C1 segment of cervical spinal cord (tissue), 14 donors: ENCODE results near the gene CORO1C.
"Not testable (repeated sequence)": the region's sequence is repeated elsewhere in the genome, so short reads cannot be mapped to it uniquely, and the experiment has no call there.

ENCODE experiments used
- DNase-seq, 14 donors: peaks; one replicate each; lab custom pipeline; 2025; lab: John Stamatoyannopoulos, UW

CORO1C gene

DNA sequence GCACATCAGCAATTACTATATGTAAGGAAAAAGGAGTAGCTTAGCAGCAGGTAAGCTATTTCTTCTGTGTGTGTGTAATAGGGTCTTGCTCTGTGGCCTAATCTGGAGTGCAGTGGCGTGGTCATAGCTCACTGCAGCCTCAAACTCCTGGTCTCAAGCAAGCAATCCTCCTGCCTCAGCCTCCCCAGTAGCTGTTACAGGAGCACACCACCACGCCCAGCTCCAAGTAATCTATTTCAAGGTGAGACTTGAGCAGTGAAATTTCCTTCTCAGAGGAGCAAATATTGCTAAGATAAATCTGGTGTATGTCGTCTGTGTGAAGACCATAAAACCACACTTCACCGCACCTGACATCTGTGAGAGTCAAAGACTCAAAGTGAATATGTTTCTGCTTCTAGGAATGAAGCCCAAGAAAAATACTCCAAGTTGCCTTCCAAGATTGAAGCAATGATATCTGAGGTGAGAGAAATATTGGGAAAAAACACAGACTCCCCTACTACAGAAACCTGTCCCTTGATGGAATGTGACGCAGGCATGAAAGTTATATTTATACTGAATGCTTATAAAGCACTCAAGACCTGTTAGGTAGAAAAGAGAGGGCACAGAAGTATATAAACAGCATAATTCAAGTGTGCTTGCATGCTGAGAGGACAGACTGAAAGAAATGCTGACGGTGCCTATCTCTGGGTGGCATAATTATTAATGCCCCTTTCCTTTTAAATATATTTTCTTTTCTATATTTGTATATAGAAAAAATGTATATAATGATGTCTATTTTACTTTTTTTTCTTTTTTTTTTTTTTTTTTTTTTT lies 95.1 kb downstream of the CORO1C start:
- DNase-seq: no peak

DNA sequence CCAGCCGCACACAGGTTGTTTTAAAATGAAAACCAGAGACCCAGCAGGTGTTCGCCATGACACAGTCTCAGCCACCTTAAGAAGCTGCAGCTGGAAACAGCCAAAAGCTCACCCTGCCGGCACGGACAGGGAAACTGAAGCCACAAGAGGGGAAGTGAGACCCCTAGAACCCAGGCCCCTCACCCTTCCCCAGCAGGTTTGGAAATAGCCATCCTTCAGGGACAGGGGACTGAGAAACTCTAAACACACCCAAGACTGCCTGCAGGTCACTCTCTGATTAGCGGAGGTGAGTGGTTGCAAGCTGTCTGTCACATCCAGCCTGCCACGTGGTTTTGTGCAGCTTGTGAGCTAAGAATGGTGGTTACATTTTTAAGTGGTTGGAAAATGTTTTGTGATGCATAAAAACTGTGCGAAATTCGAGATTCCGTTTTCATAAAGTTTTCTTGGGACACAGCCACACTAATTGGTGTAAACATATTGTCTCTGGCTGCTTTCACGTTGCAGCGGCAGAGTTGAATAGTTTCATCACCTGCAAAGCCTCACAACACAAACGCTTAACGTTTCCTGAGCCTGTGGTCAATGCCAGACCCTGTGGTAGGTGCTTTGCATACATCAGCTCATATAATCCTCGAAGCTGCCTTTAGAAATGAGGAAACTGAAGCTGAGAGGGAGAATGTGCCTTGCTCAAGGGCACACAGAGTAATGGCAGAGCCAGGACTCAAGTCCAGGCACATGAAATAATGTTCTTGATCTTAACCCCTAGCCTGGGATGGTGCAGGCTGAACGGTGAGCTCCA lies 95.9 kb downstream of the CORO1C start:
- no peak for DNase-seq

DNA sequence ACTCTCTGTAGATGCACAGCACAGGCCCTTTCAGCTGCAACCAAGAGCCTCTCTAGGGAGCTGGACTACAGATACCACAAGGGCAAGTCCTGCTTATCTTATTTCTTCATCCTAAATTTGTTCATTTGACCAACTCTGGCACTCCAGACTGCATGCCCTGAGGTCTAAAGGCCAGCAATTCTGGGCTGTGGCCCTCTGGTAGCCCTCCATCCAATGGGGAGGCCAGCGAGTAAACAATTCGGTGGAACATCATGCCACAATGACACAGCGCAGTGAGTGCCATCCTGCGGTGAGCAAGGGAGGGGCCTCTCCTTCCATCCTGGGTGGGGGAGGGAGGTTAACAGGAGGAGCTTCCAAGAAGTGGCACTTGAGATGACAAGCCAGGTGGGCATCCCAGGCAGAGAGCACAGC lies 97.0 kb downstream of the CORO1C start:
- peak in 3 of 14 donors; percentile 15 to 30 (median 22) for DNase-seq

DNA sequence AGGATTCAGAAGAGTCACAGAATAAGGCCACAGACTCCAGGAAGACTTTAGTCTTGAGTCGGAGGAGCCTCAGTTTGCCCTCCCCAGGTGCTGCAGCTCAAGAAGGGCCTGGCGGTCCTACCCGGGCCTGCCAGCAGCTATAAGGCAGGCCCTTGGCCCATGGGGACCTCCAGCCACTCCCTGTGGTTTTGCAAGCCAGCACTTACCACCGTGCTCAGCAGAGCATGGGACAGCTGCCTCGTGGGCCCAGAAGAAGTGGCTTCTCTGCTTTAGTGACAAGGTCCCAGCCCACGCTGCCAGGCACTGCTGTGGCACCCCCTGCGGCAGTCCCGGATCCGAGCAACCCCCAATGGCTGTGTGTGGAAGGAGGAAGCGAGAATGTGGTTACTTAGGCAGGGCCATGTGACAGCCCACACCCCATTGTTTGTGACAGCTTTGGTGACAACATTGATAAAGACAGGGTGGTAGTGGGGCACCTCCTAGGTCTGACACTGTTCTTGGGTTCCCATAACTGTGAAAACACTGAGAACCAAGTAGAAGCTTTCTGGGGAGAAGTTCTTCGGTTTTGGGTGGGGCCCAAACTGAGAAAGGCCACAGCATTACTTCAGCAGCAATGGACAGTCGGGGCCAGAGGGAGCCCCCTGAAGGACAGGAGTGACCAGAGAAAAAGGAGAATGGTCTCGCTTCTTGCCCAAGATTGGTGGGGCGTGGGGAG lies 97.6 kb downstream of the CORO1C start, which contains the start of gene SELPLG:
Gene SELPLG (minus strand): TSS at position 361 of the 715 bp plus-strand sequence. CDS start 9,587 bp downstream, outside the sequence.
- DNase-seq: peak in 9 of 14 donors; percentile 27 to 65 (median 51)

DNA sequence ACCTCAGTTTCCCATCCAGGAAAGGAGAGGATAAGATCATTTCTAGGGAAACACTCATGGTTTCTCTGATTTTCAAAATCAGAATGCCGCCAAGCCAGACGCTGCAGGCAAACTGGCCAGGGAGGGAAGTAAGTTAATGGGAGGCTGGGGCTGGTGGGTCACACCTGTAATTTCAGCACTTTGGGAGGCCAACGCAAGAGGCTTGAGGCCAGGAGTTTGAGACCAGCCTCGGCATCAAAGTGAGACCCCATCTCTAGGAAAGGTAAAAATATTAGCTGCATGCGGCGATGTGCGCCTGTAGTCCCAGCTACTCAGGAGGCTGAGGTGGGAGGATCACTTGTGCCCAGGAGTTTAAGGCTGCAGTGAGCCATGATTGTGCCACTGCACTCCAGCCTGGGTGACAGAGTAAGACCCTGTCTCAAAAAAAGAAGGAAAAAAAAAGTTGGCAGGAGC lies 98.2 kb downstream of the CORO1C start:
- no peak for DNase-seq

DNA sequence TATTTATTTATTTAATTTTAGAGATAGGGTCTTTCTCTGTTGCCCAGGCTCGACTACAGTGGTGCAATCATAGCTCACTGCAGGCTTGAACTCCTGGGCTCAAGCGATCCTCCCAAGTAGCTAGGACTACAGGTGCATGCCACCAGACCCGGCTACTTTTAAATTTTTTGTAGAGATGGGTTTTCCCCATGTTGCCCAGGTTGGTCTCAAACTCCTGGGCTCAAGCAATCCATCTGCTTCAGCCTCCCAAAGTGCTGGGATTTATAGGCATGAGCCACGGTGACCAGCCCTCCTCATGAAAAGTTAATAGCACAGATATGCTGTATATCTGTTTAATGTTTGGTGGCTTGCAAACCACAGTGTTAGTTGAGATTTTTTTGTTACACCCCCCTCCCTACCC lies 100.1 kb downstream of the CORO1C start:
- not testable (repeated sequence) for DNase-seq

DNA sequence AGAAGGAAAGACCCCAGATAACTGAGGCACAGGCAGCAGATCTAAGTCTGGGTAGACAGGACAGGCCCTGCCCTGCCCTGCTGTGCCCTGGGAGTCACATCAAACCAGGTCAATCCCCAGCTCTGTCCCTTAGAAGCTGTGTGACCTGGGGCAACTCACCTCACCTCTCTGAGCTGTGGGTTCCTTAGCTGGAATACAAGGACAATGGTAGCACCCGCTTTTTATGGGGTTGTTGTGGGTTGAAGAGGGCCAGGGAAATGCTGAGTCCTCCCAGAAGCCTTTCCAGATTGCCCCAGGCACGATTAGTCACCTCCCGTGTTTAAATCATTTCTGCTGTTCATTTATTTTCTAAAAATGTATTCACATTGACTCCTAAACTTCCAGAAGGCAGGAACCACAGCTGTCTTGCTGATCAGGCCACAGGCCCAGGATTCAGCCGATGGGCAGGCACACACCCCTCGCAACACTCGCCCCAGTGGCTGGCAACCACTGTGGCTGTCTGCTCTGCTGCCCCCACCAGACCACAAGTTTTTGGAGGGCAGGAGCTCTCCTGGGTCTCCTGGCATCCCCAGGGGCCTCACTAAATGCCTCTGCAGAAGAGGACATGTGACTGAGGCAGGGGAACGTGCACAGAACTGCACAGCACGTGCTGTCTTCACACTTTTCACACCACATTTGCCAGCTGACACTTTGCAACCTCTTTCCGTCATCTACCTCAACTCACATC lies 100.7 kb downstream of the CORO1C start:
- no peak for DNase-seq

DNA sequence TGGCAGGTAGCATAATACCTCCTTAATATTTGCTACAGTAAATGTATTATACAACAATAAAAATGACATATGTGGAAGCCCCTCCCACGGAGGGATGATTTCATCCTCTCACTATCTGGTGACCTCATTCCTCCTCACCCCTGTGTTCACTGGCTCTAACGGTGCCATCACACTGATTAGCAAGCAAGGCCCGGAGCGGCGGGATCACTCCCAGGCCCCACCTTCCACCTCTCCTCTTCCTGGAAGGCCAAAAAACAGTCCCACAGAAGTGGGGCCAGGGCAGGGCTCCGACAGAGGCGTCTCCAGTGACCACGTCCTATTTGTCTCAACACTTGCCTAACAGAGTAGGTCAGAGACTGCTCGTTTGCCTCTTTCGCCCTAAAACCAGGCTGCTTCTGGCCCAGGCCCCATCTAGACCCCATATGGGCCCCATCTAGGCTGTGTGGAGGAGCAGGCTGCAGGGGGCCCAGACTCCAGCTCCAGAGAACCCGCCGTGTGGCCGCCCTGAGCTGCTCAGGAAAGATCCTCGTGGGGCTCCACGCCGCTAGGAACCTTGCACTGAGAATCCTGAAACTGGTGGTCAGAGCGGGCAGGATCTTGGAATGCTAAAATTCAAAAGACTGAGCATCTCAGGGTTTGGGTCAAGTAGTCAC lies 101.4 kb downstream of the CORO1C start:
- peak in 1 of 14 donors; percentile 18 for DNase-seq

DNA sequence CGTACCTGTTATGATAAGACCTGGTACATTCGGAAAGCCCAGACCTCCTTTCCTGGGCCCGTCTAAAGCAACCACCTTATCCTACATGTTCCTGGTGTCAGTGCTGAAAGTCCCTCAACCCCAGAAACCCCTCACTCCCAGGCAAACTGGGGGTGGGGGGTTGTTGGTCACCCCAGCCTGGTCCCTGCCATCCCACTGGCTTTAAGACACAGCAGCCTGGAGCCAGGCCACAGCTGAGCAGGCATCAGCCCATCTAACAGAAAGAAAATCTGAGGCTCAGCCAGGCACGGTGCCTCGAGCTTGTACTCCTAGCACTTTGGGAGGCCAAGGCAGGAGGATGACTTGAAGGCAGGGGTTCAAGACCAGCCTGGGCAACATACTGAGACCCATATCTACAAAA lies 102.2 kb downstream of the CORO1C start:
- DNase-seq: no peak

DNA sequence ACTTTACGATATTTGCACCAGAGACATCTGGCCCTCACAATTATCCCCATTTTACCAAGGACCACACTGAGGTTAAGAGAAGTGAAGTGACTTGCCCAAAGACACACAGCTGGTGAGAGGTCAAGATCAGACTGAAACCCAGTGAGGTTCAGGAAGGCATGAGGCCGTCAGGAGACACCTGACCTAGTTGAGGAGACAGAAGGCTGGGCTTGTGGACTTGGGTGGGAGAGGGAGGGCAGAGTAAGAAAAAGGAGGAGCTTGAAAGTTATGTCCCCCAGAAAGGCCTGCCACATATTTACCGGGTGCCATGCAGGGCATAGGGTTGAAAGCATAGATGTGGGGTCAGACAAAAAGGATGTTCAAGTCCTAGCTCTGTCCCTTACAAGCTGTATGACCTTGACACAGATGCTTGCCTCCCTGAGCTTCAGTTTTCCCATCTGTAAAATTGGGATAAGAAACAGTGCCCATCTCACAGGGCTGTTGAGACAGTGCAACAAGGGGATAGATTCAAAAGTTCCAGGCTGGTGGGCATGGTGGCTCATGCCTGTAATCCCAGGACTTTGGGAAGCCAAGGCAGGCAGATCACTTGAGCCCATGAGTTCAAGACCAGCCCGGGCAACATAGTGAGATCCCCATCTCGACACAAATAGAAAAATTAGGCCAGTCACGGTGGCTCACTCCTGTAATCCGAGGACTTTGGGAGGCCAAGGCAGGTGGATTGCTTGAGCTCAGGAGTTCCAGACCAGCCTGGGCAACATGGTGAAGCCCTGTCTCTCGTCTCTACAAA lies 104.0 kb downstream of the CORO1C start:
- no peak for DNase-seq

DNA sequence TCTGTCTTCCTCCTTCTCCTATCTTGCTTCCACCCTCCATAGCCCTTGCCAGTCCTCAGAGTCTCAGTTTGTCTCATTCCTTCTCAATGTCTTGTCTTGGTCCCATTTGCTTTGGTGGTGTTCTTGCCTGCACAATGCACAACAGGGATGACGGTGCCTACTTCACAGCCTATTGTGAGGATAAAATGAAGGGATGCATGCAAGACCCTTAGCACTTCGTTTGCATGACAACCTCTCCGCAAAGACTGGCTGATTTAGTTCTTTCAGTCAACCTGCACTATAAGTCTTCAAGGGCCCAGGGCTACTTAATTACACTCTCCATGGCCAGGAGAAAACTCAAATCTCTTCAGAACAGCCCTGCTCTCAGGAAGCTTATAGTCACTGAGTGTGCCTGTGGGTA lies 106.1 kb downstream of the CORO1C start:
- no peak for DNase-seq

DNA sequence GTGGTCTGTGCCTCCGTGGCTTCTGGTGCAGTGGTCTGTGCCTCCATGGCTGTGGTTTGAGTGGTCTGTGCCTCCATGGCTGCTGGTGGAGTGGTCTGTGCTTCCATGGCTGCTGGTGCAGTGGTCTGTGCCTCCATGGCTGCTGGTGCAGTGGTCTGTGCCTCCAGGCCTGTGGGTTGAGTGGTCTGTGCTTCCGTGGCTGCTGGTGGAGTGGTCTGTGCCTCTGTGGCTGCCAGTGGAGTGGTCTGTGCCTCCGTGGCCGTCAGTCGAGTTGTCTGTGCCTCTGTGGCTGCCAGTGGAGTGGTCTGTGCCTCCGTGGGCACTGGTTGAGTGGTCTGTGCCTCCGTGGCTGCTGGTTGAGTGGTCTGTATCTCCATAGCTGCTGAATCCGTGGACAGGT lies 107.7 kb downstream of the CORO1C start:
- no peak for DNase-seq

DNA sequence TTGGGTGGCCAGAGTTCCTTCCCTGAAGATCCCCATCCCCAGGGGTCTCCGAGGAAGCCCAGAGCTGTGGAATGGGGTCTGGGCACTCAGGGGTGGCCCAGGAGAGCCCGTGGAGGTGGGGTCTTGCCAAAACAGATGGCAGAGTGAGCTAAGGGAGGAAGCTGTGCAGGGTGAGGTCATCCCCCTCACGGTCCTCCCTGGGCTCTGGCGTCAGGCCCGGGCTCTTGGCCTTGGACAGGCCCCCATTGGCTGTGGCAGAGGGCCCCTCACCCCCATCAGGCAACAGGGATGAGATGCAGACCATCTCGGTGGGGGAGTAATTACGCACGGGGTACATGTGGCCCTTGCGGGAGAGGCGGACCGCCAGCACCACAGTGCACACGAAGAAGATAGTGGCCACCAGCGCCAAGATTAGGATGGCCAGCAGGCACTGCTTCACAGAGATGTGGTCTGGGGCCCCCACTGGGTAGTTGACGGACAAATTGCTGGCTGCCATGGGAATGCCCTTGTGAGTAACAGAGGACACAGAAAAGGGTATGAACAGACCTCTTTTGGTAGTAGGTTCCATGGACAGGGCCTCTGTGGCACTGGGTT lies 108.3 kb downstream of the CORO1C start:
- DNase-seq: no peak

DNA sequence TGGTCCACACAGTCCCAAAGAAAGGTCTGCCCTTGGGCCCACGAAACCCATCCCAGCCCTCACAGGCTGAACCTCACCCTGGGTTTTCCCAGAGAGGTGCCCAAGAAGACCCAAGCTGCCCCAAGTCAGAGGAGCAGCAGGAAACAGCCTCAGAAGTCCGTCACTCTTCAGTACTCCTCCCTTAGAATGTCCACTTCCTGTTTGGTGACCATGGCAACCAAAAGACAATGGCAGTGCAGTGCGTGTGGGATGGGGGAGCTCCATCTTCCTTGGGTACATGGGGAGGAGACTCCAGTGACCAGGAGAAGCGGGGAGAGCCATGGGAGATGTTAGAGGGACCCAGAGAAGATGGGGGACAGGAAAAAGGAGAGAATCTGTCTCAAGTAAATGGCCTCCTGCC lies 108.9 kb downstream of the CORO1C start:
- DNase-seq: no peak

DNA sequence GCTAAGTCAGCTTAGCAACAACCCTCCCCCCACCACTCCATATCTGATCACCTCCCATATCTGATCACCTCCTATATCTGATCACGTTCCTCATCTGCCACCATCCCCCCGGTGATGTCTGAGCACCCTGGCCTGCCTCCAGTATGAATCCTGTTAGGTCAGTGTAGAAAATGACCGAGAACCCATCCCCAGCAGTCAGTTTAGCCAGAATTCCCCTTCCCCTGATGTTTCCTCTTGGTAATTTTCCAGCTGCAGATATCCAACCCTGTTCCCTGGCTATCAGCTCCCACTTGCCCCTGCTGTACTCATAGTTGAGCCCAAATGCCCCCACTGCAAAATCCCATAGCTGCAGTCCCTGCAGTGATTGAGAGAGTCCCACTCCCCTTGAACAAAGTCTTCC lies 110.2 kb downstream of the CORO1C start:
- no peak for DNase-seq

DNA sequence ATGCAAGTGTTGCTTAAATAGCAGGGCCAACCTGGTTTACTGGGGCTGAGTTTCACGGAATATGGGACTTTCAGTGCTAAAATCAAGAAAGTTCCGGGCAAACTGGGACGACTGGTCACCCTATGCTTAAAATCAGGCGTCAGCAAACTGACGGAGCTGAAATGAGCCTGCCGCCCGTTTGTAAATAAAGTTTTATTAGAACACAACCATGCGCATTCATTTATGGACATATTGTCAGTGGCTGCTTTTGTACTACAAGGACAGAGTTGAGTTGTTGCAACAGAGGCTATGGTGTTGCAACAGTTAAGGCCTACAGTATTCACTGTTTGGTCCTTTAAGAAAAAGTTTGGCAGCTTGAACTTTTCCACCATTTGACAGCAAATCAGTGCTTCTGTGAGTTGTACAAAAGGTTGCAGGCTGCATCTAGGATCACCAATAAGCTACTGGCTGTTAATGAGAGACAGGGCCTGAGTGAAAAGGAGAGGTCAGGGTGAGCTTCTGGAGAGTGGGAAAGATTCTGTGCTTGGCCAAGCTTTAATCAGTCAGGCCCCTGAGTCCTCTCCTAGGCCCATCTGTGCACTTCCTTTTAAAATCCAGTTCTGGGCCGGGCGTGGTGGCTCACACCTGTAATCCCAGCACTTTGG lies 111.0 kb downstream of the CORO1C start:
- DNase-seq: no peak

DNA sequence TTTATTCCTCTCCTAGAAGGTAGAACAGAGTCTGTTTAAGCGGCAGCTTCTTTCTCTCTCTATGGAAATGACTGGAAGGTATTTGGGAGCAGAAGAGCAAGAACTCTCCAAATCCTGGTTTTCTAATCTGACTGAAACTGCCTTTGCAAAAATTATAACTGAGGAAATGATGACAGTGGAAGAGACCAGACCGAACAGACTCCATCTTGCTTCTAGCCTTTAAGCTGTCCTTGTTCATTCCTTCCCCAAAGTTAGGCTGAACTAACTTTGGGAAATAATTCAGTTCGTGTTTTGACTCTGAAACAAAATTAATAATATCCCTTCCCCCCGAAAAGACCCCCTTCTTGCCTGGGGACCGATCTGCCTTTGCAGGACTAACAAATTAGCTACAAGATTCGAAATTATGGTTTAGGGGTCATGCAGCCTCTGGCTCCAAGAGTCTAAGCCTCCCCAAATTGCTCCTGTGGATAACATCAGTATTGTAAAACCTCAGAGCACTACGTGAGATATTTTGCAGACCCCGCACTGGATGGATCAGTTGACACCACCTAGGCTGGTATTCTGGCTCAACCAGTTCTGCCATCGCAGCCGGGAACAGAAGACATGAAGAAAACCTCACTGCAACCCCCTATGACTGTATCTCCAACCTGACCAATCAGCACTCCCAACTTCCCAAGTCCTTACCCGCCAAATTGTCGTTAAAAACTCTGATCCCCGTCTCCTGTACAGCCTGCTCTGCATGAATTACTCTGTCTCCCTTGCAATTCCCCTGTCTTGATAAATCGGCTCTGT lies 111.8 kb downstream of the CORO1C start:
- DNase-seq: no peak

DNA sequence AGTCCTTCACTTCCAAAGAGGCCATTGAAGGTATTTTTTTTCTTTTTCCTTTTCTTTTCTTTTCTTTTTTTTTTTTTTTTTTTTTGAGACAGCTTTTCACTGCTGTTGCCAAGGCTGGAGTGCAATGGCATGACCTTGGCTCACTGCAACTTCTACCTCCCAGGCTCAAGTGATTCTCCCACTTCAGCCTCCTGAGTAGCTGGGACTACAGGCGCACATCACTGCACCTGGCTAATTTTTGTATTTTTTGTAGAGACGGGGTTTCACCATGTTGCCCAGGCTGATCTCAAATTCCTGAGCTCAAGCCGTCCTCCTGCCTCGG lies 112.4 kb downstream of the CORO1C start:
- not testable (repeated sequence) for DNase-seq
